Measurements from ENCODE around the gene TRIM9.
"Not testable (repeated sequence)": the region's sequence is repeated elsewhere in the genome, so short reads cannot be mapped to it uniquely, and the experiment has no call there.

TRIM9 gene

DNA sequence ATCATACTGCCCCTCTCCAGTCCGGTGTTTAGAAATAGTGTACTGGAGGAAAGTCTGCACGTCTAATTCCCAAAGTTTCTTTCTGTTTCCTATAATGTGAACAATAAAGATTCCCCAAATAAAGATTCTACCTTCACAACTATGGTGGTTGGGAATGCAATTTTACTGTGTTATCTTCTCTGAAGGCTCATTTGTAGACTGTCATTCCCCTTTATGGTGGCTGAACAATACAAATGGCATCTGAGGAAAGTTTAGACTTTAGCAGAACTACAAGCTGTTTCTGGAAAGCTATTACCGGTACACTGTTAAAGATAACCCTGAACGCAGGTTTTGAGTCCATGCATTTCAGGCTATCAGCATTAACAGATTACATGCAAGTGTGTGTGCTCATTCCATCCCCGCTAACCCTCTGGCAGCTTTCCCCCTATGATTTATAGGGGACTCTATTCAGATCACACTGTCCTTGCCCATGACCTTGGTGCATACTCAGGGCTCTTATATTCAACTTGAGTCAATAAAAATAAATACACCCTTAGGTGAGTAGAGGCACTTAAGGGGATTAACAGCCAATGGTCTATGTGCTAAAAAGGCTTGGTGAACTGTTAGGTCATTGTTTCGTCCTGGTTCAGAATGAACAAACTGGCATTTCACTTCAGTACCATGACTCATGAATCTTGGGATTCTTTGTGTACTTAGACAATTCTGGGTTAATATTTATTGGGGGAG is 89.9 kb downstream of the TRIM9 start:
- no peak for DNase-seq (ENCODE audit: low read depth in 3 of 3)

GRCh38 chr14:51004352-51004800 is 90.5 kb downstream of the TRIM9 start:
- DNase-seq (ENCODE audit: low read depth in 3 of 3) = no peak

- no peak for DNase-seq (ENCODE audit: low read depth in 3 of 3)
Observed at GRCh38 chr14:51002406-51002999, 92.4 kb downstream of the TRIM9 start.

DNA sequence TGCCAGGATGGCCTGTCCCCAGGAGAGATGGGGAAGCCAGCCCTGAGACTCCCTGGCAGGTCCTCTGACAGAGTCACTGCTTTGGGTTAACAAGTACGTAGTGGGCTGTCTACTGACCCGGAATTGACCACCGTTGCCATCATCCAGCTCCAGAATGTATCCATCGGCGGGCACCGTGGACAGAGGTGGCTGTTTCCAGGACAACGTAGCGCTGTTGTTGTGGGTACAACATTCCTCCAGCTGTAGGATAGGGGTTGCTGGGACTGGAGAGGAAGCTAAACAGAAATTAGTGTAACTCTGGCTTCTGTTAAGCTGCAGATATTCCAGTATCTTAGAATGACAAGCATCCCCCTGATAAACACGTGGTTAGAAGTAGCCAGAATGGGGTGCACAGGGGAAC is 94.3 kb downstream of the TRIM9 start:
- DNase-seq (ENCODE audit: low read depth in 3 of 3) = no peak

DNA sequence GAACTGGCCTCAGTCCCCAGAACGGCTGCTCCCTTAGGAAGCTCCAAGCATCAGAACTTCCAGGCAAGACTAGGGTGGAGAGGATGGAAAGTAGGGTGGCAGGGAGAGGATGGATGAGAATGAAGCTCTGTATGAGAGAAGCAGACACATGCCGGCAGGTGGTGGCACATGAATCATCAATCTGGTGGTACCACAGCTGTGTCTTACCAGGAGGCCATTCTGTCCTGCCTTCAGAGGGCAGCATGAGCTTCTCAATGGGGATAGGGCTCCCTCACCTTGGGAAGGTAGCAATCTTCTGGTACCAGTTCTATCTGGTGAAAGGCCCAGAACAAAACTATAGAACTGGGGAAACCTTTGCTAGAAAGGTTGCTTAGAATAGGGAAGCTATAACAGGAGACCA is 95.2 kb downstream of the TRIM9 start:
- DNase-seq (ENCODE audit: low read depth in 3 of 3) = no peak

DNA sequence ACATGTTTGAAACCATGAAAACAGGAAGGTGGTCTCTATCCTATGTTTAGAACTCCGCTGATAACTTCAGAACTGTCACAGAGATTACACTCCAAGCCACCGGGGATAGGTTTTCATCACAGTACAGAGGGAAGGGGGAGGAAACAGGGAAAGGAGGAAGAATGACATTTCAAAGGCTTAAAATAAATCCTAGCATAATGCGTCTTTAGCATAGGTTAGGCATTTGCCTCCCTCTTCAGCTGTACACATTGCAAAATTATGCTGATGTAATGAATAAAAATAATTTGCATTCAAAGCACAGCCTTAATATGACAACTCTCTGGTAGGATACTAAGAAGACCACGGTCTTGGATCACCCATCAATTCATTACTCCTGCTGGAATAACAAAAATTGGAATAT is 96.3 kb downstream of the TRIM9 start:
- DNase-seq (ENCODE audit: low read depth in 3 of 3) = no peak

DNA sequence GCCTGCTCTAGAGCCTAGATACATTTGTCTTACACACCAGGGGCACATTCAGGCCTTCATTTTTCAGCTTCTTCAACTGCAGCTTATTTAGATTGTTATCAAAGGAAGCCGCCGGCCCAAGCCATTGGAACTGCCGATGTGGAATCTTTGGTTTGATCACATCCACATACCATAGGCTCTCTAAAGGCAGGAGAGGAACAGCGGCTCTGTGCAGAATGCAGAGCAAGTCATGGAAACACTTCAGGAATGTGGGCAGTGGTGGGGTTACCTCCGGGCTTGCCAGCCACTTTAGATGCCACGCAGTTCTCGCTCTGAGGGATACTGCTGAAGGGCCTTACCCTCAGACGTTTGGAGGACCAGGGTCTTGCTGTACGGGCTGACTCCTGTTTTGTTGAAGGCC is 97.2 kb downstream of the TRIM9 start:
- no peak for DNase-seq (ENCODE audit: low read depth in 3 of 3)

GRCh38 chr14:50994158-50994557 is 100.7 kb downstream of the TRIM9 start:
- DNase-seq (ENCODE audit: low read depth in 3 of 3) = not testable (repeated sequence)

- DNase-seq (ENCODE audit: low read depth in 3 of 3) = no peak
Observed at GRCh38 chr14:50985859-50986331, 109.0 kb downstream of the TRIM9 start.

GRCh38 chr14:50985124-50985858 is 109.6 kb downstream of the TRIM9 start:
- no peak for DNase-seq (ENCODE audit: low read depth in 3 of 3)

- no peak for DNase-seq (ENCODE audit: low read depth in 3 of 3)
Observed at GRCh38 chr14:50984036-50984710, 110.7 kb downstream of the TRIM9 start.

DNA sequence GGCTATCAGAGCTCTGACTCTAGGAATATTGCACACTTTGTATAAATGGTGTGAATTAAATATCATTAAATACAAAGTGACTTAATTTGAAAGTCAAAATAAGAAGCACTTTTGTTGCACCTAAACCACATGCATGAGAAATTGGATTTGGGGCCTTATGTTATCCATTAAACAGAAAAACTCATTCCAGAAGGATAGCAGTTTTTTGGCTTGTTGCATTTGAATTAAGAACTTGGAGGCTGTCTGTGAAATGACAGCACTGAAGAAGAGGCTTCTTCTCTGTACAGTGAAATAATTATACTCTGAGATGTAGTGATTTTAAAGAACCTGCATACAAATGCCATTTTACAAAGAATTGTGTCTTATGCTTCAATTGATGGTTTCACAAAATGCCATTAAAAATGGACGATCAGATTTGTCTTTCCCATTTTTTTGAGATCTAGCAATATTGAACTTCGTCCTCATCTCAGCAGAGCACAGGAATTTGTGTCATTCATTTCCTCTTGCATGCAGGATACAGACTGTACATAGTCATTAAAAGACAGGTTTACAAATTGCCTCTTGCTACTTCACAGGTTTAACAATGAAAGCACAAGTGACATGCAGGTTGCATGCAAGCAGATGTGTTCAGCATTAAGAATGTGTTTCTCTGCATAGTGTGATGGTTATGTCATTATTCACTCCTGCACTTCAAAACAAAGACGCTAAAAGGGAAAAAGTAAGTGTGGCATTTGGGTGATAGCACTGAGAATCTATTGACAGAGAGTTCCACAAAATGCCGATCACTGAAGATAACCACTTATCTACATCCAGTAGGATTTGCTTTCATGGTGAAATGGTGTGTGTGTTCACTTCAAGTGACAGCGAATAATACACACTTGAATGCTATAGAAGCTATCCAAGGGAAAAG is 114.7 kb downstream of the TRIM9 start:
- no peak for DNase-seq (ENCODE audit: low read depth in 3 of 3)

DNA sequence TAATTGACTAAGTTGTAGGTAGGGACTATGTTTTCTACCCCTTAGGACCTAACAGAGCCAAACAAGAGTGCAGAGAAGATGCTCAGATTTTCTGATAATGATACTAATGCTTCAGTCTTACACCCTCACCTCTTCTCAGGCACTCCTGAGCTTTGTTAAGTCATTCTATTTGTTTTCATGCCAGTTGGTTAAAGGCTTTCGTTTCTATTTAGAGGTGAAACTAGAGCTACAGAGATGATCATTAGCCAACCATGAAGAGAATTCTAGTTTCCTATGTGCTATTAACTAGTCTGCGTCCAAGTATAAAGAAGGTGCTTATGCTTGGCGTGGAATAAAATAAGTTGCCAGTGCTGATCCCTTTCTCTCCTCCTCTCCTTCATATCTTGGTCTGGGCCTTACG is 116.0 kb downstream of the TRIM9 start:
- no peak for DNase-seq (ENCODE audit: low read depth in 3 of 3)

DNA sequence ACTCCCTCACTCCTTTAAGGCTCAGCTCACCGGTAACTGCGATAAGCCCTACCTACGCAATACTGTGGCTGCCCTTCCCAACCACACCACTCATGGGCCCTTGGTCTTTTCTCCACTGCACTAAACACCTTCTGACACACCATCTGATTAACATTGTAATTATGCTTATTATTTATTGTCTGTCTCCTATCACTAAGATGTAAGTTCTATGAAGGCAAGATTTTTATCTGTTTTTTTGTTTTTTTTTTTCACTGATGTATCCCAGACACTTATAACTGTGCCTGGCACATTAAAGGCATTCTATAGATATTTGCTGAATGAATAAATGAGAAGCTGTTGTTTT is 116.4 kb downstream of the TRIM9 start:
- no peak for DNase-seq (ENCODE audit: low read depth in 3 of 3)

DNA sequence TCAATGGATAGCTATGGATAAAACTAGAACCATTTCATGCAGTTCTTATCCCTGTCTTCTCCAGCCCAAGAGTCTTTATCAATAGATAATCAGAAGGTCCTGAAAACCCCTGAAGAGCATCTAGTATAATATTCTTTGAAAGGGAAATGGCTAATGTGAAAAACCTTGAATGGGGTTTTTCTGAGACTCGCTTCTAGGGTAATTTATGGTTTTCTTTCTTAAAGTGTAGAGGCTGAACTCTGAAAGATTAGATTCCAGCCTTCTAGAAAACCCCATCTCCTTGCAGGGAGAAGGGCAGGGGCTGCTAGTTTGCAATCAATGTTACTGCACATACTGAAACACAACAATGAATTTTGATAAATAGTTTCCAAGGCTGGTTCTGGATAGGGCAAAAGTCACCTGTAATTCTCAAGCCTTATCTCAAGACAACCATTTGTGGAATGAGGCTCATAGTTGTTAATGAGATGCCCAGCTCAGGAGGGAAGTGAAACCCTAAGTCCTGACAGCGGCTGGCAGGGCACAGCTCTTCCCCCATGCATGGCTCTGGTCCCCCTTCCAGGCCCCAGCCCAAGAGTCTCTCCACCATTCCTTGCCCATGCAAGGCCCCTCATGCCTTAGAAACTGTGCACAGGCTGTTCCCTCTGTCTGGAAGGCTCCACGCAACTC is 116.9 kb downstream of the TRIM9 start:
- no peak for DNase-seq (ENCODE audit: low read depth in 3 of 3)

- no peak for DNase-seq (ENCODE audit: low read depth in 3 of 3)
Observed at GRCh38 chr14:50974118-50974517, 120.8 kb downstream of the TRIM9 start.

DNA sequence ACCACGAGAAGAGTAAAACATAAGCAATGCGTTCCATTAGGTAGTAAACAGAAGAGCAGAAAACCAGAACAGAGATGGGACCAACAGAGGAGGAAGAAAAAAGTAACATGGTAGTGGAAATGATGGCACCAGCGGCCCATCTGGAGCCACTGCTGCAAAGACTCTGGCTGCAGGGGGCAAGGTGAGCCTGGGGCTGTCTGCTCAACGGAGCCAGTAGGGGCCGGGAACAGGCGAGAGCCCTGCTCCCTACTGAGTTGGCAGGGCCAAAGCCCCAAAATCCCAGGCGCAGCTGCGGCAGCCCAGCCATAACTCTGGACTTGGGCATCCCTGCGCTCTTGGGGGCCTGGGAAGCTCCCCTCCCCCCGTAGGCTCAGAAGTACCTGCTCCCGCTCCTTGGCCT is 122.2 kb downstream of the TRIM9 start:
- no peak for DNase-seq (ENCODE audit: low read depth in 3 of 3)

DNA sequence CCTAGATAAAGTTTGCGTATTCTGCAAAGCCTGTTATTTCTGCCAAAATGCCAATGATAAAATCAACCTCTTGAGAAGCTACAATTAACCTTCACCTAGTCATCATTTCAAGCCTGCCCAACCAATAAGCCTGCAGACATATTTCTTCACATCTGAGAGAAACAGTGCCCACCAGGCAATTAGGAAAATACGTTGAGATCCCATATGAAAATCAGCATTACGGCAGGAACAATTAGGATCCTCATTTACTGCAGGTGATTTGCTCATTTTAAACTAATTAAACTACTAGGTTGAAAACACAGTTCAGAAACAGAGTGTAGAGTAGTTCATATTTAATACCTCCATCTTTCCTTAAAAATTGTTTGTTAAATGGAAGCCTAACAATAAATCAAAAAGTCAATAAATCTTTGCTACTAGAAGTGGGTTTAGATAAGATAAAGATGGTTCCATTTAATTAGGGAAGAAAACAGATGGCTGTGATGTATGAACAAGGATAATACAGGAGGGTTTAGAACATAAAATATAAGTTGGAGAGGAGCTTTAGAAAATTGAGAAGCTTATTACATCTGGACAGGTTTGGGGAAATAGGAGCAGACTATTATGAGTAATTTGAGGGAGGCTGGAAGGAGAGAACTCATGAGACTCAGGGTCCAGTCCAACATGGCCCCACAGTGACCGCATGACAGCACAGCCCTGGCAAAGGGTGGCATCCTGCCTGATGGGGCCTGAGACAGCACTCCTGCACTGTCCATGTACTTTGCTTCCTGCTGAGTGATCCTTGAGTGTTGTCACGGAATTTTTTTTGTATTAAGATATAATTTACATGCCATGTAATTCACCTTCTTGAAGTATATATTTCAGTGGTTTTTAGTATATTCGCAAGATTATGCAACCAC is 123.8 kb downstream of the TRIM9 start:
- DNase-seq (ENCODE audit: low read depth in 3 of 3) = no peak

GRCh38 chr14:50967790-50968189 is 127.1 kb downstream of the TRIM9 start:
- DNase-seq (ENCODE audit: low read depth in 3 of 3) = no peak

- no peak for DNase-seq (ENCODE audit: low read depth in 3 of 3)
Observed at GRCh38 chr14:50967103-50967502, 127.8 kb downstream of the TRIM9 start.
